ENCODE measurements around the gene CLIC5. TPM values are rescaled to one million over a fixed set of nuclear protein-coding genes. Genes with fewer than 3 reads are reported as not detected.

The CLIC5 gene
- polyA plus RNA-seq, 1 experiment = not detected

- ChIA-PET POLR2A (no interaction called here), CTCF (no interaction called here)
- Histone ChIP-seq H3K4me3 (ENCODE audit: low read depth, low read length) (no peak overlapping the region), H3K27me3 (ENCODE audit: control insufficient read depth, insufficient read depth, low read length) (peaks cover 6% of the 10 kb centered on the region), H3K27ac (ENCODE audit: low read depth, low read length) (no peak overlapping the region), H3K9me3 (ENCODE audit: control insufficient read depth, insufficient read depth, low read length) (no peaks in the 10 kb centered on the region)
- no peak for DNase-seq (ENCODE audit: low read depth, low spot score)
- TF ChIP-seq, protein P1, sequence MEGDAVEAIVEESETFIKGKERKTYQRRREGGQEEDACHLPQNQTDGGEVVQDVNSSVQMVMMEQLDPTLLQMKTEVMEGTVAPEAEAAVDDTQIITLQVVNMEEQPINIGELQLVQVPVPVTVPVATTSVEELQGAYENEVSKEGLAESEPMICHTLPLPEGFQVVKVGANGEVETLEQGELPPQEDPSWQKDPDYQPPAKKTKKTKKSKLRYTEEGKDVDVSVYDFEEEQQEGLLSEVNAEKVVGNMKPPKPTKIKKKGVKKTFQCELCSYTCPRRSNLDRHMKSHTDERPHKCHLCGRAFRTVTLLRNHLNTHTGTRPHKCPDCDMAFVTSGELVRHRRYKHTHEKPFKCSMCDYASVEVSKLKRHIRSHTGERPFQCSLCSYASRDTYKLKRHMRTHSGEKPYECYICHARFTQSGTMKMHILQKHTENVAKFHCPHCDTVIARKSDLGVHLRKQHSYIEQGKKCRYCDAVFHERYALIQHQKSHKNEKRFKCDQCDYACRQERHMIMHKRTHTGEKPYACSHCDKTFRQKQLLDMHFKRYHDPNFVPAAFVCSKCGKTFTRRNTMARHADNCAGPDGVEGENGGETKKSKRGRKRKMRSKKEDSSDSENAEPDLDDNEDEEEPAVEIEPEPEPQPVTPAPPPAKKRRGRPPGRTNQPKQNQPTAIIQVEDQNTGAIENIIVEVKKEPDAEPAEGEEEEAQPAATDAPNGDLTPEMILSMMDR (IDR thresholded peaks at IDR 0.05; ENCODE audit: low read depth, low read length) = no peak
Observed at GRCh38 chr6:45900808-45901752, 114.6 kb downstream of the CLIC5 start.

DNA sequence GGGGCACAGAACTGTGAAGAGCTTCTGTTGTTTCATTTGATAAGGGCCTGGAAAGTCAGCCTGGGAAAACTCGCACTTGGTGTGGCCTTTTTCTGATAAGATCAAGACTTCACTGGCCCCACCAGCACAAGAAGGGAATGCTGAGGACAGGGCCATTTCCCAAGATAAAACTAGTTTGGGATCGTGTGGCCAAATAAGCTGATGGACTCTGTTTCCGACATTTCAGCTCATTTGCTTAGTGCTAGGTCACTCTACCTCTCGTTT, 116.0 kb downstream of the CLIC5 start:
- no peak for DNase-seq (ENCODE audit: low read depth, low spot score)
- CTCF ChIA-PET = no interaction called here
- Histone ChIP-seq H3K27ac (ENCODE audit: low read depth, low read length) (no peak overlapping the region), H3K27me3 (ENCODE audit: control insufficient read depth, insufficient read depth, low read length) (peaks cover 6% of the 10 kb centered on the region), H3K4me3 (ENCODE audit: low read depth, low read length) (no peak overlapping the region), H3K9me3 (ENCODE audit: control insufficient read depth, insufficient read depth, low read length) (no peaks in the 10 kb centered on the region)
- TF ChIP-seq, protein P1 (IDR thresholded peaks at IDR 0.05; ENCODE audit: low read depth, low read length) = no peak
- POLR2A ChIA-PET = no interaction called here

GRCh38 chr6:45898941-45899682, 116.5 kb downstream of the CLIC5 start:
- no peak overlapping the region for H3K4me3 ChIP-seq (ENCODE audit: low read depth, low read length)
- peaks cover 6% of the 10 kb centered on the region for H3K27me3 ChIP-seq (ENCODE audit: control insufficient read depth, insufficient read depth, low read length)
- H3K9me3 ChIP-seq (ENCODE audit: control insufficient read depth, insufficient read depth, low read length) = no peaks in the 10 kb centered on the region
- DNase-seq (ENCODE audit: low read depth, low spot score) = no peak
- H3K27ac ChIP-seq (ENCODE audit: low read depth, low read length) = no peak overlapping the region
- ChIA-PET CTCF (no interaction called here), POLR2A (no interaction called here)
- TF ChIP-seq, protein P1 (IDR thresholded peaks at IDR 0.05; ENCODE audit: low read depth, low read length) = no peak

DNA sequence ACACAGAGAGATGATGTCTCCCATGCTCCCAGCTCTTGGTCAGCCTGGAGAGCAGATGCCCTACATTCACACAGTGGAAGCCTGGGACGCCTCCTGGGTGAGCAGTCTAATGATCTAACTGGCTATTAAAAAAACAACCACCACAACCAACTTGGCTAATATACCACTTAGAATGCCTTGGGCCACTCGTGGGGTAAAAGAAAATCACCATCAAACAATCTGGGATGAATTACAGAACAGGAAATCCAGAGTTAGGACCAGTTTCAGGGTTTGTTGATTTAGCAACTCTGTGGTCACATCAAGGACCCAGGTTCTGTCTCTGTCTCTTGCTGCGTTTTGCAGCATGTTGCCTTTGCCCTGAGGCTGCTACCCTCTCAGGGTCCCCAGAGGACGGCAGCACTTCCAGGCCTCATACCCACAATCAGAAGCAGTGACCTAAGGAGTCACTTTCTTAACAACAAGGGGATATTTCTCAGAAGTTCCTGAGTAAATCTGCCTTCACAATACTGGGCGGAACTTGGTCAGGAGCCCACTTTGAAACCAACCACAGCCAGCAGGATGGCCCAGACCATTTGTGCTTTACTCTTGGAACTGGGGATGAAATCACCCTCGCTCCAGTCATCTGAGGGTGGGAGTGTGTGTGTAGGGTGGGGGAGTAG, 118.7 kb downstream of the CLIC5 start:
- DNase-seq (ENCODE audit: low read depth, low spot score) = no peak
- POLR2A ChIA-PET = no interaction called here
- Histone ChIP-seq H3K4me3 (ENCODE audit: low read depth, low read length) (no peak overlapping the region), H3K9me3 (ENCODE audit: control insufficient read depth, insufficient read depth, low read length) (no peaks in the 10 kb centered on the region), H3K27ac (ENCODE audit: low read depth, low read length) (no peak overlapping the region), H3K27me3 (ENCODE audit: control insufficient read depth, insufficient read depth, low read length) (peaks cover 9% of the 10 kb centered on the region)
- CTCF ChIA-PET = no interaction called here
- TF ChIP-seq, protein P1 (IDR thresholded peaks at IDR 0.05; ENCODE audit: low read depth, low read length) = no peak

DNA sequence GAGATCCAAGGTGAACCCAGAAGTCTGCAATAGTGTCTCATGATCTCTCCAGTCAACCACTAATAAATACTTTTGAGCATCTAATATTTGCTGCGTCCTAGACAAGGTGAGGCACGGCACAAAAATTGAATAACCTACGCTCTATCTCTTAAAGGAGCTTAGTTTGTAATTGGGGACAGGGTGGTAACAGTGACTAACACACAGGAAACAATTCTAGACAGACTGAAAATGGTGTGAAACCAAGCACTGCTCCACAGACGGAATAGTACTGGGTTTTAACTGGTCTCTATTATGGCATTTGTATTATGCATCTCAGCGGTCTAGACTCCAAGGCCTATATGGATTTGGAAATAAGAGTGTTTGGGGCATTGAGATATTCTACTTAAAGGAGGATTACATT, 120.1 kb downstream of the CLIC5 start:
- H3K27ac ChIP-seq (ENCODE audit: low read depth, low read length) = no peak overlapping the region
- peaks cover 7% of the 10 kb centered on the region for H3K27me3 ChIP-seq (ENCODE audit: control insufficient read depth, insufficient read depth, low read length)
- H3K4me3 ChIP-seq (ENCODE audit: low read depth, low read length) = no peak overlapping the region
- no peaks in the 10 kb centered on the region for H3K9me3 ChIP-seq (ENCODE audit: control insufficient read depth, insufficient read depth, low read length)
- ChIA-PET POLR2A (no interaction called here), CTCF (no interaction called here)
- TF ChIP-seq, protein P1 (IDR thresholded peaks at IDR 0.05; ENCODE audit: low read depth, low read length) = no peak
- no peak for DNase-seq (ENCODE audit: low read depth, low spot score)

All from AG04450 (cell line).